Fibroblast of lung (primary cell): ENCODE results near the gene IMP4.

Experiments used
- EZH2 ChIP-seq: IDR thresholded peaks from 2 replicates; pipeline ENCODE4 v1.5.1; 2012; ENCODE audit warnings: low read length, control low read depth, mild to moderate bottlenecking; ENCODE audit errors: missing control alignments
- TF ChIP-seq, protein P1 (sequence below), 2 donors: IDR thresholded peaks in 1 of 2; conservative IDR thresholded peaks in 1 of 2; 1 replicate in 1 of 2; 2 replicates in 1 of 2; pipeline ENCODE4 v1.5.1; 2011 to 2012; ENCODE audit warnings: low read length in 2 of 2, control low read depth in 1 of 2, inconsistent platforms in 1 of 2, low read depth in 1 of 2, mild to moderate bottlenecking in 1 of 2

DNA sequence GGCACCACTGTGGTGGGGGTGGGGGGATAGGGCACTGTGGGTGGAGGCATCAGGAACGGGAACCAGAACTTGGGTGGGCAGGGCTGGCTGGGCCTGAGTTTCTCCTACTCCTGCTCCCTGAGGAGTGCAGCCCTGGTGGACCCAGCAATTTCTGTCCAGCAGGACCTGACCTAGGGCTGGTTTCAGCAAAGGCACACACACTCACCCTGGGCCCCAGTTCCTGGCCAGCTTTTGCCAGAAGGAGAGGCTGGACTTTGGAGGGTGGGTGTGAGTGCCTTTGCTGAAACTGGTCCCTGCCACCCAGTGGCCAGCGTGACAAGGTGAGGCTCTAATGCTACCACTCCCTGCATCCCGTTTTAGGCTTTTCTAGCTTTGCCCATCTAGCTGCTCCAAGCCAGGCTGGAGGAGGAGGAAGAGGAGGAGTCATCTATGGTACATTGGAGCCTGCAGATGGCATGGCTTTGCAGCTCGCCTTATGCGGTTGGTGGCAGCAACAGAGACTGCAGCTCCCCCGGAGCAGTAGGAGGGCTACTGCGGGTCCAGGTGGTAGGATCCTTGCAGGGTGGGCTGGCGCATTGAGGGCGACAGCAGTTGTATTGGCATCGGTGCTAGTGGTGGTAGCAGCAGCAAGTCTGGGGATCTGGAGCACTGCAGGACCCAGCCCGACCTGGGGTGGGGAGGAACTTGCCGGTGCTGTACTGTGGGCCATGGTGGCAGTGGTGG is 40.4 kb upstream of the IMP4 start:
- TF ChIP-seq, protein P1, sequence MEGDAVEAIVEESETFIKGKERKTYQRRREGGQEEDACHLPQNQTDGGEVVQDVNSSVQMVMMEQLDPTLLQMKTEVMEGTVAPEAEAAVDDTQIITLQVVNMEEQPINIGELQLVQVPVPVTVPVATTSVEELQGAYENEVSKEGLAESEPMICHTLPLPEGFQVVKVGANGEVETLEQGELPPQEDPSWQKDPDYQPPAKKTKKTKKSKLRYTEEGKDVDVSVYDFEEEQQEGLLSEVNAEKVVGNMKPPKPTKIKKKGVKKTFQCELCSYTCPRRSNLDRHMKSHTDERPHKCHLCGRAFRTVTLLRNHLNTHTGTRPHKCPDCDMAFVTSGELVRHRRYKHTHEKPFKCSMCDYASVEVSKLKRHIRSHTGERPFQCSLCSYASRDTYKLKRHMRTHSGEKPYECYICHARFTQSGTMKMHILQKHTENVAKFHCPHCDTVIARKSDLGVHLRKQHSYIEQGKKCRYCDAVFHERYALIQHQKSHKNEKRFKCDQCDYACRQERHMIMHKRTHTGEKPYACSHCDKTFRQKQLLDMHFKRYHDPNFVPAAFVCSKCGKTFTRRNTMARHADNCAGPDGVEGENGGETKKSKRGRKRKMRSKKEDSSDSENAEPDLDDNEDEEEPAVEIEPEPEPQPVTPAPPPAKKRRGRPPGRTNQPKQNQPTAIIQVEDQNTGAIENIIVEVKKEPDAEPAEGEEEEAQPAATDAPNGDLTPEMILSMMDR (conservative IDR thresholded peaks at IDR 0.05 in 1 of 2, IDR thresholded peaks at IDR 0.05 in 1 of 2; ENCODE audit: low read depth in 1 of 2, low read length in 2 of 2), result no peak
- TF ChIP-seq EZH2, result no peak
